GM21717 (cell line): ENCODE results near the gene UTY.

Experiments
- ATAC-seq: cut with Tn5 transposase; IDR thresholded peaks from one replicate; pipeline ENCODE4 v1.9.1; 2021; ENCODE audit warnings: mild to moderate bottlenecking, moderate library complexity; ENCODE audit not compliant: unreplicated experiment

UTY gene

DNA sequence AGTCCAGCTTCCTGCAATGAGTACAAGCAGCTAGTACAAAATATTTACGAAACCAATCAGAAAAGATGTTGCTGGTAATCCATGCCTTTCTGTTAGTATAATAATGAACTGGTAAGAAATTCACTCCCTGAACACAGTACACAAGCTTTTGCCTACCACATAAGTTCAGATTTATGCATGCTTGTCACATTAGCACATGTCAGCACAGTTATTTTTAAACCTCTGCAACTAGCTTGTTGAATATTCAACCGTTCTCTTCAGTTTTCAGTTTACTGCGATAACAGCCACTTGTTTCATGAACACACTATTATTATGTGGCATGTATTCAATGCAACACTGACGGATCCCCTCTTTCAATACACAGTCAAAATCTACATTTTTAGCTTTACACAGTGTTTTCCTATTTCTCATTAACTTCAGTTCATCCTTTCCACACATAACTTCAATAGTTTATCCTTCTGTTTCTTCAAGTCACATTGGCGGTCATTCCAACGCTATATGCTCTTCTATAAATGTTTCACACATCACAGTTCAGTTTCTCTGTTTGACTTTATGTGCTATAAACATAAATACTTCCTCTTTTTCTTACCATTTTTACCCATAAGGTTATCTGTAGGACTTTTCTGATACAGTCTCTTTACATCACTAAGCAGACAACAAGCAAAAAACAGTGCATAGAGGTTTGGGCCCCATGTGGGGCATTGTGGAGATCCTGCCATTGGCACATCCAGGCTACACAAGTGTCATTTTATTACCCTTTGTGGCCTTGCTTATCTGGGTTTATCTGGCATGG is 62.8 kb downstream of the UTY start:
- ATAC-seq = no peak

DNA sequence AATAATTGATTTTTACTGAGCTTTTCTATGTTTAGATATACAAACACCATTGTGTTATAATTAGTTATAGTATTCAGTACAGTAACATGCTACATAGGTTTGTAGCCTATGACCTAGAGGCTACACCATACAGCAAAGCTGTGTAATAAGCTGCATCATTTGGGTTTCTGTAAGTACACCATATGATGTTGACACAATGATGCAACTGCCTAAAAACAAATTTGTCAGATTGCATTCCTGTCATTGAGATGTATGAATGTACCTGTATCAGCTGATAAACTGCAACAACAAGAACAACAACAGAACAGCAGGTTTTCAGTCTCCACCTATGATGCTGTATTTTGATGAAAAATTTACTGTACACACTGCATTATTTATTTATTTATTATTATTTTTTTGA is 64.3 kb downstream of the UTY start:
- ATAC-seq = no peak

DNA sequence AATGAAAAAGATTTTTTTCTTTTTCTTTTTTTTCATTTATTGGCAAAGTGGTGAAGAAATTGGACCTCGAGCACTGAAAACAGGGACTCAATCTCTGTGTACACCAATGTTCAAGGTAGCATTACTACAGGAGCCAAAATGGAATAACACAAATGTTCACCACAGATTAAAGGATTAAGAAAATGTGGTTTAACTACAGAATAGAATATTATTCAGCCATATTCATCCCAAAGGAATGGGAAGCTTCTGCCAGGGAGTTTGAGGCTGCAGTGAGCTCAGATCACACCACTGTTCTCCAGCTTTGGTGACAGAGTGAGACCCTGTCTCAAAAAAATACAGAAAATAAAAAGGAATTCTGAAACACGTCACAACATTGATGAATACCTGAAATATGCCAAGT is 81.0 kb downstream of the UTY start:
- no peak for ATAC-seq

DNA sequence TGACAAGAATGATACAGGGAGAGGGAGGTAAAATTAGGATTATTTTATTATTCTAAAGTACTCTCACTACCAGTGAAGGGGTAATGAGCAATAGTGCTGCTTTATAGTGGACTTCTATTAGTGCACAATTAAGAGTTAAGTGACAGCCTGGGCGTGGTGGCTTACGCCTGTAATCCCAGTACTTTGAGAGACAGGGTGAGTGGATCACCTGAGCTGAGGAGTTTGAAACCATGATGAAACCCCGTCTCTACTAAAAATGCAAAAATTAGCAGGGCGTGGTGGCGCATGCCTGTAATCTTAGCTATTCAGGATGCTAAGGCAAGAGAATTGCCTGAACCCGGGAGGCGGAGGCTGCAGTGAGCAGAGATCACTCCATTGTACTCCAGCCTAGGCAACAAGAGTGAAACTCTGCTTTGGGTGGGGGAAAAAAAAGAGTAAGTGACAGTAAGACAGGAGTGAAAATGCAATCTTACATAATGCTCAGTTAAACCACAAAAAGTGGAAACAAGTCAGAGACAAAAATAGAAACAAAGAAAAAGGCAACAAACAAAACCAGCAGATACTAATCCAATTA is 98.6 kb downstream of the UTY start:
- ATAC-seq = no peak

GRCh38 chrY:13370868-13371800 is 108.7 kb downstream of the UTY start:
- ATAC-seq = no peak

DNA sequence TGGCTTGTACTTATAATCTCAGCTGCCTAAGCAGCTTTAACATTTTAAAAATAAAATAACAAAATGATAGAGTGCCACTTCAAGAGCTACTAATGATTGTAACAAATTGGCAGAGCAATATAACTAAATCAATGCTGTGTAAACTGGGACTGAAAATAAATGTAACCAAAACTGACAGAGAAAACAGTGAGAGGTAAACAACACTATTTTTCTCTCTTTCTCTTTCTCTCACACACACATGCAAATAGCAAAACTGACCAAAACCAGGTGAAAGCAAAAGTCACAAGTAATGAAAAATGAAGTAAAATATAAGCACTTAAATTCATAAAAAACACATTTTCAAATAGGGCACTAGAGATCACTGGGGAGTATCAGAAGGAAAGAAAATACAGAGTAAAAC is 109.6 kb downstream of the UTY start:
- ATAC-seq = no peak

GRCh38 chrY:13368513-13368845 is 111.4 kb downstream of the UTY start:
- no peak for ATAC-seq

- ATAC-seq = no peak
Observed at GRCh38 chrY:13363641-13364040, 116.2 kb downstream of the UTY start.

GRCh38 chrY:13362662-13363061 is 117.2 kb downstream of the UTY start:
- no peak for ATAC-seq

GRCh38 chrY:13361656-13362636 is 117.9 kb downstream of the UTY start:
- ATAC-seq = no peak

DNA sequence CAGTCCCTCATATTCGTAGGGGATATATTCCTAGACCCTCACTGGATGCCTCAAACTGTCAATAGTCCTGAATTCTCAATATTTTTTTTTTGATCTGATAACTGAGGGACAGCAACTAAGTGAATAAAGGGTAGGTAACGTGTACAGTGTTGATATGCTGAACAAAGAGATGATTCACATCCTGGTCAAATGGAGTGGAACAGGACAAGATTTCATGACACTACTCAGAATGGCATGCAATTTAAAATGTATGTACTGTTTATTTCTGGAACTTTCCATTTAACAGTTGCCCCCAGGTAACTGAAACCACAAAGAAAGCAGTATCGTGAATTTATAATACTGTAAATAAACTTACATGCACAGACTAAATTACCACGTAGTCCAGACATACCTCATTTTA is 128.4 kb downstream of the UTY start:
- ATAC-seq = no peak

DNA sequence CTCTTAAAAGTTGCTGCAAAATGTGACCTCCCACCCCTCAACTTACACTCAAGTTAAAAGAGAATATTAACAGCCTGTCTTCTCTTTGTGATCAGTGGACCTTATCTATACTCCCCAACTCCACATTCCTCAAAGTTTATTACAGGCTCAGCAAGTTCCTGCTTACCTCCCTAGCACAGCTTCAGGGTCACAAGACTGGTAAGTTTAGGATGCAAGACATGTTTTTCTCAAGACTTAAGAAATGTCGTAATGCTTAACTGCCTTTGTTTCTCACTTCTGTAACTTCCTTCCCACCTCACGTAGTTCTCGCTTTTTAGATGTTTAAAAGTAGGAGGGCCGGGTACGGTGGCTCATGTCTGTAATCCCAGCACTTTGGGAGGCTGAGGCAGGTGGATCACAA is 132.7 kb downstream of the UTY start:
- no peak for ATAC-seq

DNA sequence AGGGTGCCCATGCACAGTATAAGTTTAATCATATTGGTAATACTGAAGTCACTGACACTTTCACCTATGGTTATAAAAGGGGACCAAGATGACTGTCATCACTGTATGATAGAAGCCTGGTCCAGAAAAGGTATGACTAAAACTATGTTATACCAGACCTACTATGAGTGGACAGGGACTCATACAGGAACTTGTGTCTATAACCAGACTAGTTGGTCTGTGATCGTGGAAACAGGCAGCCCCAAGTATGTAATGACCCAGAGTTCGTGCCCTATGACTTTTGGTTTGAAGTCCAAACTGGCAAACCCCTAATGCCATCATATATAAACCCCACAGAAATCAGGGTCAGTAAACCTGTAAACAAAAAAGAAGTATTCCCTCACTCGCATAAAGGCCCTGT is 134.3 kb downstream of the UTY start:
- no peak for ATAC-seq

- ATAC-seq = no peak
Observed at GRCh38 chrY:13343307-13343946, 136.4 kb downstream of the UTY start.

DNA sequence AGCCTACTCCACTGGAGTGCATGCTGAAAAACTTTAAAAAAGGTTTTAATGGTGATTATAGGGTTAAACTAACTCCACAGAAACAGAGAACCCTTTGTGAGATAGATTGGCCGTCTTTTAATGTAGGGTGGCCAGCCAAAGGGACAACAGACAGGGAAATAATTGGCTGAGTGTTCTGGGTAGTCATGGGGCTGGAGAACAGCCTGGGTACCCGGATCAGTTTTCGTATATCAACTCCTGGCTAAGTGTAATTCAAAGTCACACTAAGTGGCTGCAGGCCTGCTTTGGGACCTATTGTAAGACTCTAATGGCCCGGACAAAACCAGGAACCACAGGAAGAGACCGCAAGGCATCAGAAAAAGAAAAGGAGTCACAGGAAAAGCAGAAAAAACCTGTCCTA is 139.9 kb downstream of the UTY start:
- ATAC-seq = no peak

GRCh38 chrY:13339381-13339780 is 140.5 kb downstream of the UTY start:
- no peak for ATAC-seq

GRCh38 chrY:13338711-13339110 is 141.1 kb downstream of the UTY start:
- ATAC-seq = no peak

DNA sequence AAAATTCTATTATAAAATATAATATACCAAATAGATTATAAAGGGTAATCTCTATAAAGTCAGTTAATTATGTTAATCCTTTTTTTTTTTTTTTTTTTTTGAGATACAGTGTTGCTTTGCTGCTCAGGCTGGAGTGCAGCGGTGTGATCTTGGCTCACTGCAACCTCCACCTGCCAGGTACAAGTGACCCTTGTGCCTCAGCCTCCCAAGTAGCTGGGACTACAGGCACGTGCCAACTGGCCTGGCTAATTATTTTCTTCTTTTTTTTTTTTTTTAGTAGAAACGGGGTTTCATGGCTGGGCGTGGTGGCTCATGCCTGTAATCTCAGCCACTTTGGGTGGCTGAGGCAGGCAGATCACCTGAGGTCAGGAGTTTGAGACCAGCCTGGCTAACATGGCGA is 141.9 kb downstream of the UTY start:
- no peak for ATAC-seq

GRCh38 chrY:13333791-13334190 is 146.0 kb downstream of the UTY start:
- ATAC-seq = no peak

GRCh38 chrY:13330651-13331050 is 149.2 kb downstream of the UTY start:
- ATAC-seq = no peak
